CD4-positive, CD25-positive, alpha-beta regulatory T cell (primary cell): ENCODE results near the gene TREH. TPM values are rescaled to one million over a fixed set of nuclear protein-coding genes. Genes with fewer than 3 reads are reported as not detected.
A peak's percentile ranks its signal among the peaks of the same experiment; 100 is the strongest.

Experiments
- ATAC-seq, 2 donors: fragments of 150-1000 bp; cut with Tn5 transposase; one replicate each; pipeline ENCODE4 v1.10.0; 2021; ENCODE audit warnings: low read depth in 2 of 2, moderate number of reproducible peaks in 2 of 2, moderate library complexity in 1 of 2
- DNase-seq, 3 donors: peaks; one replicate each; pipeline versions ENCODE4 v3.0.0 to v3.0.0-alpha.2; 2012 to 2022; ENCODE audit warnings: mixed read lengths in 1 of 3
- H3K27ac ChIP-seq: one replicate; pipeline ENCODE4 v1.7.0; 2013; ENCODE audit warnings: mild to moderate bottlenecking, low read length; ENCODE audit not compliant: insufficient read depth, poor library complexity, severe bottlenecking
- H3K27me3 ChIP-seq: one replicate; pipeline ENCODE4 v1.7.0; 2013; ENCODE audit warnings: low read length; ENCODE audit not compliant: control insufficient read depth, insufficient read depth
- H3K36me3 ChIP-seq: one replicate; pipeline ENCODE4 v1.7.0; 2013; ENCODE audit warnings: mild to moderate bottlenecking, low read length, moderate library complexity; ENCODE audit not compliant: control insufficient read depth, insufficient read depth
- H3K4me1 ChIP-seq: 2 replicates; pipeline ENCODE4 v1.7.0; 2013; ENCODE audit warnings: mild to moderate bottlenecking, low read length; ENCODE audit not compliant: insufficient read depth, control insufficient read depth, poor library complexity, severe bottlenecking
- H3K4me3 ChIP-seq: one replicate; pipeline ENCODE4 v1.7.0; 2013; ENCODE audit warnings: low read depth, mild to moderate bottlenecking, low read length, moderate library complexity
- H3K9me3 ChIP-seq, 2 experiments: 1 replicate in 1 of 2; 2 replicates in 1 of 2; pipeline ENCODE4 v1.7.0; 2013; ENCODE audit warnings: low read length in 2 of 2, mild to moderate bottlenecking in 1 of 2, moderate library complexity in 1 of 2; ENCODE audit not compliant: control insufficient read depth in 2 of 2
- H3K27ac Mint-ChIP-seq, 3 donors: one replicate each; pipeline ENCODE4 v1.8.0; 2020 to 2022; ENCODE audit warnings: mild to moderate bottlenecking in 3 of 3, mixed read lengths in 3 of 3, moderate library complexity in 2 of 3
- H3K27me3 Mint-ChIP-seq: one replicate; pipeline ENCODE4 v1.8.0; 2022; ENCODE audit warnings: mild to moderate bottlenecking, mixed read lengths
- H3K36me3 Mint-ChIP-seq: one replicate; pipeline ENCODE4 v1.8.0; 2020; ENCODE audit warnings: mixed read lengths
- H3K4me1 Mint-ChIP-seq, 4 donors: one replicate each; pipeline ENCODE4 v1.8.0; 2020 to 2022; ENCODE audit warnings: mixed read lengths in 4 of 4, mild to moderate bottlenecking in 1 of 4
- H3K4me3 Mint-ChIP-seq, 4 donors: one replicate each; pipeline ENCODE4 v1.8.0; 2020 to 2022; ENCODE audit warnings: mild to moderate bottlenecking in 4 of 4, mixed read lengths in 4 of 4, moderate library complexity in 3 of 4
- H3K9me3 Mint-ChIP-seq, 7 donors: one replicate each; pipeline ENCODE4 v1.8.0; 2020 to 2022; ENCODE audit warnings: mixed read lengths in 7 of 7, mild to moderate bottlenecking in 3 of 7, moderate library complexity in 2 of 7
- polyA plus RNA-seq, 4 donors: library from polyadenylated mRNA; unstranded; fragments of 300-500 nt; fragmentation: Illumina TruSeq; gene quantifications; one replicate each; pipeline ENCODE4 v1.2.3, GENCODE V29; 2021
- total RNA-seq: library from RNA; stranded (reverse); gene quantifications from one replicate; pipeline ENCODE4 v1.2.3, GENCODE V29; 2022

The TREH gene
- total and polyA plus RNA-seq, 5 donors from 2014 or later, result not detected

DNA sequence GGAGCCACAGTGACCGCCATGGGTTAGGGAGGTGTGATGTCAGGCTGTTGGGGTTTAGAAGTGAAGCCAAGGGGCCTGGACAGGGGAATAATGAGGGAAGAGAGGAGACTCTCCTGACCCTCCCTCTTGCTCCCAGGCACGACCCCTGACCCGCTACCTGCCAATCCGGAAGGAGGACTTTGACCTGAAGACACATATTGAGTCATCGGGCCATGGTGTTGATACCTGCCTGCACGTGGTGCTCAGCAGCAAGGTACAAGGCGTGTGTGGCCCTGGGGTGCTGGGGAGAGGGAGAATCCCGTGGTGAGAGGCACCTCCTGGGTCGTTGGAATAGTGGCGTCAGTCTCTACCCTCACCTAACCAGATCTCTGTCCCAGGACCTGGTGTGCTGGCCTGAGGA lies 29.5 kb downstream of the TREH start:
- Histone ChIP-seq H3K27me3 (no peaks in the 10 kb centered on the region), H3K4me3 (no peak overlapping the region), H3K36me3 (no peaks in the 10 kb centered on the region), H3K9me3 (no peaks in the 10 kb centered on the region), H3K4me1 (no peaks in the 10 kb centered on the region), H3K27ac (no peak overlapping the region)
- Mint-ChIP-seq H3K4me1 (peaks cover 0 to 10% (median 8%) of the 10 kb centered on the region in 4 donors), H3K27me3 (peaks cover 15% of the 10 kb centered on the region), H3K4me3 (no peak overlapping the region), H3K9me3 (no peaks in the 10 kb centered on the region), H3K36me3 (no peaks in the 10 kb centered on the region), H3K27ac (peak overlapping the region in 1 of 3 donors; percentile 71)
- DNase-seq, result no peak
- ATAC-seq, result no peak

DNA sequence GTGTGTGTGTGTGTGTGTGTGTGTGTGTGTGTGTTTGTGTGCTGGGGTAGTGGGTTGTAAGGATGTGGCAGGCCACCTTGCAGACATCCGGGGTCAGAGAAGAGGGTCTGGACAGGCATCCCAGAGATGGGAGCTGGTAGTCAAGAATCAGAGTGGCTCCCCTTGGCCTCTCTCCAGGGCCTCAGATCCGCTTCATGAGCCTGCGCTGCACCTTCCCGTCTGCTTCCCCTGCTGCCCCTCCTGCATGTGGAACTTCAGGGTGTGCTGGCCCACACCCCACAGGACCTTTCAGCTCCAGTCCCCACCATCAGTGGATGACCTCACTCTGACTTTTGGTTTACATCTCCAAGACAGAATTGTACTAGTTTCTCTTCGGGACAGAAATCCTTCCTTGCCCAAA lies 31.2 kb downstream of the TREH start:
- Histone ChIP-seq H3K9me3 (no peaks in the 10 kb centered on the region), H3K4me1 (no peaks in the 10 kb centered on the region), H3K27ac (no peak overlapping the region), H3K27me3 (no peaks in the 10 kb centered on the region), H3K36me3 (no peaks in the 10 kb centered on the region), H3K4me3 (no peak overlapping the region)
- Mint-ChIP-seq H3K9me3 (no peaks in the 10 kb centered on the region), H3K27me3 (peaks cover 15% of the 10 kb centered on the region), H3K36me3 (no peaks in the 10 kb centered on the region), H3K4me3 (no peak overlapping the region), H3K4me1 (peaks cover 0 to 10% (median 8%) of the 10 kb centered on the region in 4 donors), H3K27ac (no peak overlapping the region)
- DNase-seq, result no peak
- ATAC-seq, result no peak

DNA sequence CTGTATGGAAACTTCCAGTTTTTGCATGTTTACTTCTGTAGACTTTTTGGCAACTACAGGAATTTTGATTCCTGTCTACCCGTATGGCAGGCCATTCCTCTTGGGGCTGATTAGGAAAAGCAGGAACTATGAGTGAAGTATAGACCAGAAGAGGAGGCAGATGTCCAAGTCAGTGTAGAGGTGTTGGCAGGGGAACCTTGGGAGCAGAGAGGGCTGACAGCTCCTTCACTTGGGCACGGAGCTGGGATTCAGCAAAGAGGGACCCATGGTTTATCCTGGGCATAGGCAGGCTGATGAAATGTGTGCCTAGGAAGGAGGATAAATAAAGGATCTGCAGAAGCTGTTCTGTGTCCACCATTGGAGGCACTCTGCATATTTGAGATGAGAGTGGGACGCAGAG lies 33.1 kb downstream of the TREH start:
- Mint-ChIP-seq H3K9me3 (no peaks in the 10 kb centered on the region), H3K4me3 (no peak overlapping the region), H3K27me3 (peaks cover 6% of the 10 kb centered on the region), H3K36me3 (no peaks in the 10 kb centered on the region), H3K27ac (peak overlapping the region in 1 of 3 donors; percentile 8), H3K4me1 (no peaks in the 10 kb centered on the region)
- no peak for DNase-seq
- Histone ChIP-seq H3K36me3 (no peaks in the 10 kb centered on the region), H3K27ac (no peak overlapping the region), H3K4me1 (no peaks in the 10 kb centered on the region), H3K9me3 (no peaks in the 10 kb centered on the region), H3K4me3 (no peak overlapping the region), H3K27me3 (no peaks in the 10 kb centered on the region)
- ATAC-seq, result no peak

DNA sequence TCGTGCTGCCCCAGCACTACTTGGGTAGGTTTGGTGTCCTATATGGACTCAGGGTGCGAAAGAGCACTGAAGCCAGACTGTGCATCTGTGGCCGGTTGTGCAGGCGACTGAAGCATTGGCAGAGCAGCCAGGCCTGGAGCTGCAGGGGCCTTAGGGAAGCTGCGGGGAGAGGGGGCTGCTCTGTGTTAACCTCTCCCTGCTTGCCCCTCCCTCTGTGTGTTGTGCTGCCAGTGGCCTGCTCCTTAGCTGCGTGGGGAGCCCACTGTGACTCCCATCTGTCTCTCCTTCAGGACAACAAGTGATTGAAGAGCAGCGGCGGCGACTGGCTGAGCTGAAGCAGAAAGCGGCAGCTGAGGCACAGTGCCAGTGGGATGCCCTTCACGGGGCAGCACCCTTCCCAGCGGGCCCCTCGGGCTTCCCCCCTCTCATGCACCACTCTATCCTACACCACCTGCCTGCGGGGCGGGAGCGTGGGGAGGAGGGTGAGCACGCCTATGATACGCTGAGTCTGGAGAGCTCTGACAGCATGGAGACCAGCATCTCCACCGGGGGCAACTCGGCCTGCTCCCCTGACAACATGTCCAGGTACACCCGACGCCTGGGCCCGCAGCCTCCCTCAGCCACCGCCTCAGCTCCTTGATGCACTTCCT lies 34.3 kb downstream of the TREH start:
- no peak for DNase-seq
- no peaks in the 10 kb centered on the region for H3K9me3 ChIP-seq
- no peaks in the 10 kb centered on the region for H3K4me1 ChIP-seq
- Mint-ChIP-seq H3K4me1 (no peaks in the 10 kb centered on the region), H3K27ac (no peak overlapping the region), H3K27me3 (peaks cover 6% of the 10 kb centered on the region), H3K4me3 (no peak overlapping the region), H3K9me3 (no peaks in the 10 kb centered on the region), H3K36me3 (no peaks in the 10 kb centered on the region)
- no peak overlapping the region for H3K4me3 ChIP-seq
- H3K36me3 ChIP-seq, result no peaks in the 10 kb centered on the region
- H3K27me3 ChIP-seq, result no peaks in the 10 kb centered on the region
- no peak for ATAC-seq
- H3K27ac ChIP-seq, result no peak overlapping the region

DNA sequence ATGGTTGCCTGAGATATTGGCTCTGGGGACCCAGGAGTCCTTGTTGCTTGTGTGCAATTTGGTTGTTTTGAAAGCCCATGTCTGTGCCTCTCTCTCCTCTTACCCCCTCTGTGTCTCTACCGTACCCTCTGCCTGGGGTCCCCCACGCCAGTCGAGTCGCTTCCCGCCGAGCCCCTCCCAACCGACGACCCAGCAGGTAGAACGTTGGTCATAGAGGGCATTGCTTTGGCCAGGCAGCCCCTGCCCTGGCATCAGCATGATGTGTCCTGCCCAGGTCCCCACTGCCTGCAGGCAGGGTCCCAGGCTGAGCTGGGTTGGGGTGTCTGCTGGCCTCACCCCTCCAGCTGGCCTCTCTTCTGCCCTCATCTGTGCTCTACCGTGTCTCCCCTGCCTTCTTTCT lies 35.0 kb downstream of the TREH start:
- no peak for DNase-seq
- Histone ChIP-seq H3K36me3 (no peaks in the 10 kb centered on the region), H3K4me3 (no peak overlapping the region), H3K27ac (no peak overlapping the region), H3K4me1 (no peaks in the 10 kb centered on the region), H3K27me3 (no peaks in the 10 kb centered on the region), H3K9me3 (no peaks in the 10 kb centered on the region)
- ATAC-seq, result no peak
- Mint-ChIP-seq H3K4me3 (no peak overlapping the region), H3K9me3 (no peaks in the 10 kb centered on the region), H3K4me1 (no peaks in the 10 kb centered on the region), H3K27me3 (peaks cover 6% of the 10 kb centered on the region), H3K36me3 (no peaks in the 10 kb centered on the region), H3K27ac (no peak overlapping the region)

DNA sequence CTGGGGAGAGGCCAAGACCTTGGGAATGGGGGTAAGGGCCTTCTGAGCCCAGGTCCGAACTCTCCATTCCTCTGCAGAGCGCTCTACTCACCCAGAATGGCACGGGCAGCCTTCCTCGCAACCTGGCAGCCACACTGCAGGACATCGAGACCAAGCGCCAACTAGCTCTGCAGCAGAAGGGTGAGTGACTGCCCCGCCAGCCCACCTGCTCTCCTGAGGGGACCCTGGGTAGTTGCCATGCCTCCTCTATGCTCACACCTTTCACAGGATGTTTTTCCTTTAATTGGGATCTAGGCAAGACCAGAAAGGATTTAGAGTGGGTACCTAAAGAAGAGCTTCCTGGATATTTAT lies 35.5 kb downstream of the TREH start:
- Histone ChIP-seq H3K9me3 (no peaks in the 10 kb centered on the region), H3K4me3 (no peak overlapping the region), H3K27me3 (no peaks in the 10 kb centered on the region), H3K36me3 (no peaks in the 10 kb centered on the region), H3K27ac (no peak overlapping the region), H3K4me1 (no peaks in the 10 kb centered on the region)
- ATAC-seq (no peak), DNase-seq (no peak)
- H3K4me1 Mint-ChIP-seq, result no peaks in the 10 kb centered on the region
- no peaks in the 10 kb centered on the region for H3K9me3 Mint-ChIP-seq
- H3K36me3 Mint-ChIP-seq, result no peaks in the 10 kb centered on the region
- no peak overlapping the region for H3K27ac Mint-ChIP-seq
- H3K27me3 Mint-ChIP-seq, result peaks cover 6% of the 10 kb centered on the region
- no peak overlapping the region for H3K4me3 Mint-ChIP-seq

DNA sequence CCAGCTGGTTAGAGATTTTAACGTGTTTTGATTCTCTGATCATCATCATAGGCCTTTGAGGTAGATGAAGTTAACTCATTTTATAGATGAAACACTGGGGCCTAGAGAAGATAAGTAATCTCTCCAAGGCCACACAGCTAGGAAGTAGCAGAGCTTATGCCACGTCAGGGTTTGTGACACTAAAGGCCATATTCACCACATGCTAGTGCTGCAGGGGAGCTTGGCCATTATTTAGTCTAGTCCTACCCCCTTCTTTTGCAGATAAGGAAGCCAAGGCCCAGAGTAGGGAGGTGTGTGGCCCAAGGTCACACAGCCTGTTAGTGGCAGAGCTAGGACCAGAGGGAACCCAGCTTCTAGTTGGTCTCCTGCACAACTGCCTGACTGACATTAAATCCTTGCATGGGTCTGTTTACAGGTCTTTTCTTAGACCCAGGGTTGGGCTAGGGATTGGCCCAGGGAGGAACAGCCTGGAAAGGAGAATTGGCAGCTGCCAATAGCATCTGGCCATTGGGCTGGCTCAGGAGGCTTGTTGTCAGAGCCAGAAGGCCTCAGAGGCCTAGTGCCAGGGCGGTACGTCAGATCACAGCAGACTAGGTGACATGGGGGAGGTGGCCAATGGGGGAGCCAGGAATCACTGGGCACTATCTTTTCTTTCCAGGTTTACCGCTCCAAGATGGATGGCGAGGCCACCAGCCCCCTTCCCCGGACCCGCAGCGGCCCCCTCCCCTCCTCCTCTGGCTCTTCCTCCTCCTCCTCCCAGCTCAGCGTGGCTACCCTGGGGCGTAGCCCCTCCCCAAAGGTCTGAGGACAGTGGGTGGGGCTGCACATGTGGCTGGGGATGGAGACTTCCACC lies 36.1 kb downstream of the TREH start:
- ATAC-seq, result no peak
- Mint-ChIP-seq H3K27me3 (peaks cover 6% of the 10 kb centered on the region), H3K9me3 (no peaks in the 10 kb centered on the region), H3K36me3 (no peaks in the 10 kb centered on the region), H3K27ac (no peak overlapping the region), H3K4me1 (no peaks in the 10 kb centered on the region), H3K4me3 (no peak overlapping the region)
- H3K4me3 ChIP-seq, result no peak overlapping the region
- no peaks in the 10 kb centered on the region for H3K27me3 ChIP-seq
- H3K4me1 ChIP-seq, result no peaks in the 10 kb centered on the region
- no peak overlapping the region for H3K27ac ChIP-seq
- H3K9me3 ChIP-seq, result no peaks in the 10 kb centered on the region
- no peak for DNase-seq
- H3K36me3 ChIP-seq, result no peaks in the 10 kb centered on the region
